ENCODE results near the gene ARL4A.

ARL4A gene

GRCh38 chr7:12708314-12708713 lies 20.9 kb downstream of the ARL4A start:
- Histone ChIP-seq H3K27ac (no peak overlapping the region), H3K27me3 (ENCODE audit: insufficient read depth, low read depth, severe bottlenecking) (no peaks in the 10 kb centered on the region), H3K4me3 (ENCODE audit: low read depth, low read length) (no peak overlapping the region), H3K9me3 (ENCODE audit: severe bottlenecking) (no peaks in the 10 kb centered on the region), H3K36me3 (no peaks in the 10 kb centered on the region)
- no peak for DNase-seq
- TF ChIP-seq CTCF (IDR thresholded peaks at IDR 0.05; ENCODE audit: low read depth, low read length) = no peak

GRCh38 chr7:12709726-12710502 lies 22.5 kb downstream of the ARL4A start:
- Histone ChIP-seq H3K36me3 (no peaks in the 10 kb centered on the region), H3K9me3 (ENCODE audit: severe bottlenecking) (no peaks in the 10 kb centered on the region), H3K27ac (no peak overlapping the region), H3K27me3 (ENCODE audit: insufficient read depth, low read depth, severe bottlenecking) (no peaks in the 10 kb centered on the region), H3K4me3 (ENCODE audit: low read depth, low read length) (no peak overlapping the region)
- no peak for DNase-seq
- TF ChIP-seq CTCF (IDR thresholded peaks at IDR 0.05; ENCODE audit: low read depth, low read length) = no peak

- H3K27me3 ChIP-seq (ENCODE audit: insufficient read depth, low read depth, severe bottlenecking) = no peaks in the 10 kb centered on the region
- H3K4me3 ChIP-seq (ENCODE audit: low read depth, low read length) = no peak overlapping the region
- H3K36me3 ChIP-seq = no peaks in the 10 kb centered on the region
- no peak overlapping the region for H3K27ac ChIP-seq
- DNase-seq = no peak
- TF ChIP-seq CTCF (IDR thresholded peaks at IDR 0.05; ENCODE audit: low read depth, low read length) = no peak
- H3K9me3 ChIP-seq (ENCODE audit: severe bottlenecking) = no peaks in the 10 kb centered on the region
Observed at GRCh38 chr7:12711124-12711523, 23.7 kb downstream of the ARL4A start.

GRCh38 chr7:12712236-12712635 lies 24.8 kb downstream of the ARL4A start:
- Histone ChIP-seq H3K27ac (no peak overlapping the region), H3K27me3 (ENCODE audit: insufficient read depth, low read depth, severe bottlenecking) (no peaks in the 10 kb centered on the region), H3K9me3 (ENCODE audit: severe bottlenecking) (no peaks in the 10 kb centered on the region), H3K4me3 (ENCODE audit: low read depth, low read length) (no peak overlapping the region), H3K36me3 (no peaks in the 10 kb centered on the region)
- DNase-seq = no peak
- no peak for TF ChIP-seq CTCF (IDR thresholded peaks at IDR 0.05; ENCODE audit: low read depth, low read length)

- Histone ChIP-seq H3K4me3 (ENCODE audit: low read depth, low read length) (no peak overlapping the region), H3K36me3 (no peaks in the 10 kb centered on the region), H3K27ac (no peak overlapping the region), H3K27me3 (ENCODE audit: insufficient read depth, low read depth, severe bottlenecking) (no peaks in the 10 kb centered on the region), H3K9me3 (ENCODE audit: severe bottlenecking) (no peaks in the 10 kb centered on the region)
- DNase-seq = no peak
- no peak for TF ChIP-seq CTCF (IDR thresholded peaks at IDR 0.05; ENCODE audit: low read depth, low read length)
Observed at GRCh38 chr7:12713625-12714378, 26.4 kb downstream of the ARL4A start.
